GM19023 (cell line): ENCODE results near the gene DSG3.
A peak's percentile ranks its signal among the peaks of the same experiment; 100 is the strongest.

Experiments used
- ATAC-seq: cut with Tn5 transposase; IDR thresholded peaks from one replicate; pipeline ENCODE4 v1.9.1; 2021; ENCODE audit warnings: mild to moderate bottlenecking, moderate library complexity; ENCODE audit not compliant: unreplicated experiment

The DSG3 gene

GRCh38 chr18:31430554-31430953 is 17.0 kb upstream of the DSG3 start:
- no peak for ATAC-seq

GRCh38 chr18:31432316-31432715 is 15.2 kb upstream of the DSG3 start:
- no peak for ATAC-seq

GRCh38 chr18:31436825-31437224 is 10.7 kb upstream of the DSG3 start:
- no peak for ATAC-seq

GRCh38 chr18:31438402-31438801 is 9.1 kb upstream of the DSG3 start:
- peak; percentile 82 for ATAC-seq

- ATAC-seq, result no peak
Observed at GRCh38 chr18:31439807-31440325, 7.7 kb upstream of the DSG3 start.

GRCh38 chr18:31440787-31441186 is 6.8 kb upstream of the DSG3 start:
- ATAC-seq, result no peak

- ATAC-seq, result no peak
Observed at GRCh38 chr18:31441493-31441892, 6.0 kb upstream of the DSG3 start.

GRCh38 chr18:31444142-31444541 is 3.4 kb upstream of the DSG3 start:
- ATAC-seq, result no peak

- no peak for ATAC-seq
Observed at GRCh38 chr18:31445908-31446307, 1.6 kb upstream of the DSG3 start.

GRCh38 chr18:31446854-31447253 is 687 bp upstream of the DSG3 start:
- no peak for ATAC-seq

GRCh38 chr18:31450409-31450808 is 2.9 kb downstream of the DSG3 start:
- no peak for ATAC-seq

- no peak for ATAC-seq
Observed at GRCh38 chr18:31451625-31452024, 4.1 kb downstream of the DSG3 start.

- no peak for ATAC-seq
Observed at GRCh38 chr18:31454066-31454708, 6.6 kb downstream of the DSG3 start.

GRCh38 chr18:31469629-31470028 is 22.1 kb downstream of the DSG3 start:
- no peak for ATAC-seq

- ATAC-seq, result no peak
Observed at GRCh38 chr18:31478688-31479087, 31.1 kb downstream of the DSG3 start.

GRCh38 chr18:31482051-31482450 is 34.5 kb downstream of the DSG3 start:
- ATAC-seq, result no peak

- ATAC-seq, result no peak
Observed at GRCh38 chr18:31483396-31483795, 35.9 kb downstream of the DSG3 start.

GRCh38 chr18:31484461-31484860 is 36.9 kb downstream of the DSG3 start:
- no peak for ATAC-seq

- no peak for ATAC-seq
Observed at GRCh38 chr18:31486165-31486564, 38.6 kb downstream of the DSG3 start.

- ATAC-seq, result no peak
Observed at GRCh38 chr18:31487246-31488015, 39.9 kb downstream of the DSG3 start.

- no peak for ATAC-seq
Observed at GRCh38 chr18:31489311-31489710, 41.8 kb downstream of the DSG3 start.

- ATAC-seq, result peak; percentile 85
Observed at GRCh38 chr18:31490387-31490786, 42.8 kb downstream of the DSG3 start.
